HG02943 (cell line): ENCODE measurements around the gene UMAD1.
"Not testable (repeated sequence)": the region's sequence is repeated elsewhere in the genome, so short reads cannot be mapped to it uniquely, and the experiment has no call there.

Experiments used
- ATAC-seq: cut with Tn5 transposase; IDR thresholded peaks from one replicate; pipeline ENCODE4 v1.9.1; 2021; ENCODE audit warnings: mild to moderate bottlenecking, low read depth, moderate library complexity; ENCODE audit not compliant: unreplicated experiment

UMAD1 gene

GRCh38 chr7:7819442-7820247 lies 179.1 kb downstream of the UMAD1 start:
- ATAC-seq: peak; percentile 65

- no peak for ATAC-seq
Observed at GRCh38 chr7:7820409-7820808, 179.9 kb downstream of the UMAD1 start.

GRCh38 chr7:7820939-7821338 lies 180.4 kb downstream of the UMAD1 start:
- ATAC-seq: no peak

- ATAC-seq: no peak
Observed at GRCh38 chr7:7821517-7821916, 181.0 kb downstream of the UMAD1 start.

- ATAC-seq: not testable (repeated sequence)
Observed at GRCh38 chr7:7825294-7825693, 184.7 kb downstream of the UMAD1 start.

GRCh38 chr7:7829667-7830066 lies 189.1 kb downstream of the UMAD1 start:
- no peak for ATAC-seq

GRCh38 chr7:7830122-7830878 lies 189.7 kb downstream of the UMAD1 start:
- ATAC-seq: no peak

GRCh38 chr7:7832518-7832917 lies 192.0 kb downstream of the UMAD1 start:
- ATAC-seq: no peak

- ATAC-seq: no peak
Observed at GRCh38 chr7:7834761-7835160, 194.2 kb downstream of the UMAD1 start.

GRCh38 chr7:7841027-7841426 lies 200.5 kb downstream of the UMAD1 start:
- no peak for ATAC-seq

- ATAC-seq: no peak
Observed at GRCh38 chr7:7843240-7843639, 202.7 kb downstream of the UMAD1 start.

- no peak for ATAC-seq
Observed at GRCh38 chr7:7843972-7844371, 203.4 kb downstream of the UMAD1 start.

GRCh38 chr7:7848246-7848645 lies 207.7 kb downstream of the UMAD1 start:
- ATAC-seq: peak; percentile 76

GRCh38 chr7:7848892-7849291 lies 208.3 kb downstream of the UMAD1 start:
- ATAC-seq: no peak

GRCh38 chr7:7850150-7850549 lies 209.6 kb downstream of the UMAD1 start:
- no peak for ATAC-seq

GRCh38 chr7:7851381-7851780 lies 210.8 kb downstream of the UMAD1 start:
- no peak for ATAC-seq

- no peak for ATAC-seq
Observed at GRCh38 chr7:7851991-7852390, 211.4 kb downstream of the UMAD1 start.

GRCh38 chr7:7857143-7857583 lies 216.6 kb downstream of the UMAD1 start:
- ATAC-seq: no peak

GRCh38 chr7:7858559-7858958 lies 218.0 kb downstream of the UMAD1 start:
- no peak for ATAC-seq

GRCh38 chr7:7859411-7859810 lies 218.9 kb downstream of the UMAD1 start:
- no peak for ATAC-seq

- no peak for ATAC-seq
Observed at GRCh38 chr7:7861211-7861633, 220.7 kb downstream of the UMAD1 start.

GRCh38 chr7:7862393-7862792 lies 221.8 kb downstream of the UMAD1 start:
- ATAC-seq: no peak
